ENCODE measurements around the gene ABCC1.

ABCC1 gene

GRCh38 chr16:16131204-16131603, 181.8 kb downstream of the ABCC1 start:
- no peaks in the 10 kb centered on the region for H3K4me1 ChIP-seq (ENCODE audit: insufficient read depth, low read length, severe bottlenecking)
- peaks cover 80% of the 10 kb centered on the region for H3K36me3 ChIP-seq (ENCODE audit: insufficient read depth, low read length)
- H3F3A ChIP-seq (ENCODE audit: insufficient read depth, low read length), result no peaks in the 10 kb centered on the region
- no peaks in the 10 kb centered on the region for H3K79me2 ChIP-seq (ENCODE audit: insufficient read depth, low read length)
- H3K9ac ChIP-seq (ENCODE audit: low read length), result no peak overlapping the region
- H3K27ac ChIP-seq (ENCODE audit: low read depth, low read length, poor library complexity, severe bottlenecking), result no peak overlapping the region
- no peak overlapping the region for H2AFZ ChIP-seq (ENCODE audit: low read length)
- no peaks in the 10 kb centered on the region for H4K20me1 ChIP-seq (ENCODE audit: insufficient read depth, low read length)
- H3K27me3 ChIP-seq (ENCODE audit: insufficient read depth, low read length), result no peaks in the 10 kb centered on the region
- TF ChIP-seq EZH2 (IDR thresholded peaks at IDR 0.05; ENCODE audit: borderline replicate concordance, low read length) (no peak), CTCF (IDR thresholded peaks at IDR 0.05; ENCODE audit: low read length) (no peak)
- no peak overlapping the region for H3K4me3 ChIP-seq (ENCODE audit: low read depth, low read length, poor library complexity, severe bottlenecking)
- no peaks in the 10 kb centered on the region for H3K9me3 ChIP-seq (ENCODE audit: low read length)
- no peaks in the 10 kb centered on the region for H3K9me2 ChIP-seq (ENCODE audit: low read depth, low read length)
- H3K4me2 ChIP-seq (ENCODE audit: low read length), result no peak overlapping the region

- Histone ChIP-seq H4K20me1 (ENCODE audit: insufficient read depth, low read length) (no peaks in the 10 kb centered on the region), H3K9me3 (ENCODE audit: low read length) (no peaks in the 10 kb centered on the region), H3K36me3 (ENCODE audit: insufficient read depth, low read length) (peaks cover 82% of the 10 kb centered on the region), H3K27ac (ENCODE audit: low read depth, low read length, poor library complexity, severe bottlenecking) (no peak overlapping the region), H3K79me2 (ENCODE audit: insufficient read depth, low read length) (no peaks in the 10 kb centered on the region), H3K4me1 (ENCODE audit: insufficient read depth, low read length, severe bottlenecking) (no peaks in the 10 kb centered on the region), H3K27me3 (ENCODE audit: insufficient read depth, low read length) (no peaks in the 10 kb centered on the region), H3K9me2 (ENCODE audit: low read depth, low read length) (no peaks in the 10 kb centered on the region), H2AFZ (ENCODE audit: low read length) (no peak overlapping the region), H3K4me2 (ENCODE audit: low read length) (no peak overlapping the region), H3F3A (ENCODE audit: insufficient read depth, low read length) (no peaks in the 10 kb centered on the region), H3K4me3 (ENCODE audit: low read depth, low read length, poor library complexity, severe bottlenecking) (no peak overlapping the region), H3K9ac (ENCODE audit: low read length) (no peak overlapping the region)
- TF ChIP-seq CTCF (IDR thresholded peaks at IDR 0.05; ENCODE audit: low read length), result no peak
- no peak for TF ChIP-seq EZH2 (IDR thresholded peaks at IDR 0.05; ENCODE audit: borderline replicate concordance, low read length)
Measured at GRCh38 chr16:16131659-16132058, 182.2 kb downstream of the ABCC1 start.

GRCh38 chr16:16133943-16134604, 184.7 kb downstream of the ABCC1 start:
- no peaks in the 10 kb centered on the region for H3K9me3 ChIP-seq (ENCODE audit: low read length)
- H3K79me2 ChIP-seq (ENCODE audit: insufficient read depth, low read length), result no peaks in the 10 kb centered on the region

More at GRCh38 chr16:16133943-16134604, 184.7 kb downstream of the ABCC1 start:
- Histone ChIP-seq H3K27me3 (ENCODE audit: insufficient read depth, low read length) (no peaks in the 10 kb centered on the region), H3K9me2 (ENCODE audit: low read depth, low read length) (no peaks in the 10 kb centered on the region), H3K4me3 (ENCODE audit: low read depth, low read length, poor library complexity, severe bottlenecking) (no peak overlapping the region), H3F3A (ENCODE audit: insufficient read depth, low read length) (no peaks in the 10 kb centered on the region), H3K4me1 (ENCODE audit: insufficient read depth, low read length, severe bottlenecking) (no peaks in the 10 kb centered on the region), H3K4me2 (ENCODE audit: low read length) (no peak overlapping the region), H4K20me1 (ENCODE audit: insufficient read depth, low read length) (no peaks in the 10 kb centered on the region), H3K9ac (ENCODE audit: low read length) (no peak overlapping the region), H2AFZ (ENCODE audit: low read length) (no peak overlapping the region), H3K27ac (ENCODE audit: low read depth, low read length, poor library complexity, severe bottlenecking) (no peak overlapping the region), H3K36me3 (ENCODE audit: insufficient read depth, low read length) (peaks cover 83% of the 10 kb centered on the region)
- TF ChIP-seq EZH2 (IDR thresholded peaks at IDR 0.05; ENCODE audit: borderline replicate concordance, low read length), result no peak
- no peak for TF ChIP-seq CTCF (IDR thresholded peaks at IDR 0.05; ENCODE audit: low read length)
